H1 (cell line): ENCODE results near the gene SLC22A31. TPM values are rescaled to one million over a fixed set of nuclear protein-coding genes. Genes with fewer than 3 reads are reported as not detected.
A peak's percentile ranks its signal among the peaks of the same experiment; 100 is the strongest.

Experiments used
- CTCF ChIA-PET: fragments of 300-600 bp; sonication (Branson Sonifier 250); formaldehyde crosslinking; loops from one replicate; lab custom pipeline; 2021; ENCODE audit not compliant: partially characterized antibody; lab: Charles Lee
- POLR2A ChIA-PET: fragments of 300-600 bp; sonication (Branson Sonifier 250); formaldehyde crosslinking; loops from one replicate; lab custom pipeline; 2021; ENCODE audit warnings: inconsistent platforms; ENCODE audit not compliant: partially characterized antibody; lab: Charles Lee
- DNase-seq, 2 experiments: peaks; one replicate each; pipeline versions ENCODE4 v3.0.0 to v3.0.0-alpha.2; 2010 to 2022; ENCODE audit warnings: low spot score in 2 of 2, low read depth in 1 of 2, mixed read lengths in 1 of 2
- FAIRE-seq: peaks from 2 replicates; lab custom pipeline; 2011; peaks lifted over from hg19 to GRCh38; lab: Jason Lieb, UNC
- H2AFZ ChIP-seq: 2 replicates; pipeline ENCODE4 v1.8.1; 2012; ENCODE audit warnings: low read length, inconsistent platforms
- H2AK5ac ChIP-seq: 2 replicates; pipeline ENCODE4 v1.6.1; 2013; ENCODE audit warnings: low read depth, low read length
- H2BK120ac ChIP-seq: replicated peaks from 2 replicates; pipeline ENCODE3; 2013; ENCODE audit warnings: low read depth, low read length, inconsistent platforms
- H2BK12ac ChIP-seq: 2 replicates; pipeline ENCODE4 v1.6.1; 2013; ENCODE audit warnings: low read depth, low read length
- H2BK15ac ChIP-seq: 2 replicates; pipeline ENCODE4 v1.6.1; 2013; ENCODE audit warnings: low read length
- H2BK20ac ChIP-seq: 2 replicates; pipeline ENCODE4 v1.6.1; 2013; ENCODE audit warnings: low read length
- H2BK5ac ChIP-seq: 2 replicates; pipeline ENCODE4 v1.6.1; 2013; ENCODE audit warnings: low read depth, low read length
- H3K14ac ChIP-seq: 2 replicates; pipeline ENCODE4 v1.6.1; 2013; ENCODE audit warnings: inconsistent platforms; ENCODE audit not compliant: insufficient read length
- H3K18ac ChIP-seq: 2 replicates; pipeline ENCODE4 v1.6.1; 2013; ENCODE audit warnings: low read length; ENCODE audit errors: extremely low read depth
- H3K23ac ChIP-seq: 2 replicates; pipeline ENCODE4 v1.6.1; 2013; ENCODE audit warnings: inconsistent platforms; ENCODE audit not compliant: insufficient read length
- H3K23me2 ChIP-seq: 2 replicates; pipeline ENCODE4 v1.6.1; 2013; ENCODE audit warnings: low read depth, low read length
- H3K27ac ChIP-seq: 2 replicates; pipeline ENCODE4 v1.6.1; 2011; ENCODE audit warnings: low read depth, low read length, inconsistent platforms
- H3K27me3 ChIP-seq, 4 experiments: replicated peaks in 1 of 4; 1 replicate in 1 of 4; 2 replicates in 3 of 4; pipeline versions ENCODE4 v1.6.1 to v1.8.1; 2011 to 2013; ENCODE audit warnings: low read length in 3 of 4, mild to moderate bottlenecking in 3 of 4, inconsistent platforms in 2 of 4, mixed read lengths in 2 of 4, moderate library complexity in 1 of 4; ENCODE audit not compliant: control insufficient read depth in 3 of 4, insufficient read depth in 3 of 4; ENCODE audit errors: extremely low read depth in 1 of 4
- H3K36me3 ChIP-seq, 4 experiments: 2 replicates each; pipeline versions ENCODE4 v1.6.1 to v1.8.1; 2011 to 2013; ENCODE audit warnings: mild to moderate bottlenecking in 4 of 4, low read length in 3 of 4, moderate library complexity in 2 of 4, control low read depth in 1 of 4, inconsistent platforms in 1 of 4; ENCODE audit not compliant: insufficient read depth in 4 of 4, control insufficient read depth in 2 of 4
- H3K4ac ChIP-seq: replicated peaks from 2 replicates; pipeline ENCODE3; 2013; ENCODE audit warnings: low read length, low read depth, mixed read lengths, inconsistent platforms; ENCODE audit not compliant: insufficient read length
- H3K4me1 ChIP-seq, 4 experiments: replicated peaks in 1 of 4; 1 replicate in 1 of 4; 2 replicates in 3 of 4; pipeline versions ENCODE4 v1.6.1 to v1.8.1; 2011 to 2013; ENCODE audit warnings: low read length in 3 of 4, inconsistent platforms in 2 of 4, mixed read lengths in 1 of 4; ENCODE audit not compliant: insufficient read depth in 4 of 4, control insufficient read depth in 3 of 4
- H3K4me2 ChIP-seq, 2 experiments: 2 replicates each; pipeline versions ENCODE4 v1.6.1 to v1.8.1; 2011 to 2013; ENCODE audit warnings: low read depth in 2 of 2, low read length in 2 of 2, control low read depth in 1 of 2, inconsistent platforms in 1 of 2, mild to moderate bottlenecking in 1 of 2; ENCODE audit not compliant: insufficient read depth in 1 of 2
- H3K4me3 ChIP-seq, 4 experiments: fragments of 200-600, 300-600 bp in 1 of 4; sonication (generic), shearing (Covaris generic), sonication (Bioruptor Twin) in 1 of 4; 2 replicates each; pipeline versions ENCODE4 v1.5.1 to v1.8.1; 2011 to 2016; ENCODE audit warnings: low read length in 4 of 4, low read depth in 3 of 4, control low read depth in 2 of 4, inconsistent platforms in 2 of 4, mild to moderate bottlenecking in 2 of 4, mixed read lengths in 1 of 4, moderate library complexity in 1 of 4; ENCODE audit not compliant: insufficient read depth in 2 of 4; ENCODE audit errors: extremely low read depth in 1 of 4
- H3K56ac ChIP-seq: replicated peaks from 2 replicates; pipeline ENCODE3; 2013; ENCODE audit warnings: low read depth, mild to moderate bottlenecking, mixed read lengths, low read length, inconsistent platforms; ENCODE audit not compliant: insufficient read length
- H3K79me1 ChIP-seq: 2 replicates; pipeline ENCODE4 v1.6.1; 2013; ENCODE audit warnings: low read depth, low read length, control low read depth
- H3K79me2 ChIP-seq, 2 experiments: 2 replicates each; pipeline versions ENCODE4 v1.6.1 to v1.8.1; 2012 to 2013; ENCODE audit warnings: low read length in 2 of 2, mild to moderate bottlenecking in 2 of 2, inconsistent platforms in 1 of 2; ENCODE audit not compliant: insufficient read depth in 2 of 2, control insufficient read depth in 1 of 2
- H3K9ac ChIP-seq, 4 experiments: replicated peaks in 1 of 4; 1 replicate in 1 of 4; 2 replicates in 3 of 4; pipeline versions ENCODE4 v1.6.1 to v1.8.1; 2011 to 2013; ENCODE audit warnings: low read depth in 3 of 4, low read length in 3 of 4, control low read depth in 2 of 4, mild to moderate bottlenecking in 2 of 4, moderate library complexity in 2 of 4, inconsistent platforms in 1 of 4; ENCODE audit errors: extremely low read depth in 1 of 4
- H3K9me3 ChIP-seq, 2 experiments: 2 replicates each; pipeline versions ENCODE4 v1.6.1 to v1.8.1; 2012 to 2013; ENCODE audit warnings: mild to moderate bottlenecking in 2 of 2, moderate library complexity in 2 of 2, control low read depth in 1 of 2, inconsistent platforms in 1 of 2, low read depth in 1 of 2, low read length in 1 of 2, mixed read lengths in 1 of 2; ENCODE audit not compliant: insufficient read depth in 2 of 2
- H4K20me1 ChIP-seq, 2 experiments: replicated peaks in 1 of 2; 2 replicates each; pipeline versions ENCODE3 to v1.8.1; 2011 to 2013; ENCODE audit warnings: inconsistent platforms in 2 of 2, low read length in 2 of 2, mild to moderate bottlenecking in 1 of 2; ENCODE audit not compliant: insufficient read depth in 2 of 2, control insufficient read depth in 1 of 2
- H4K5ac ChIP-seq: 2 replicates; pipeline ENCODE4 v1.6.1; 2013; ENCODE audit warnings: low read length, low read depth, mixed read lengths, inconsistent platforms; ENCODE audit not compliant: insufficient read length
- H4K8ac ChIP-seq: 2 replicates; pipeline ENCODE4 v1.8.0; 2013; ENCODE audit warnings: mild to moderate bottlenecking, moderate library complexity, low read length, inconsistent platforms; ENCODE audit not compliant: insufficient read depth; ENCODE audit errors: extremely low read depth
- H4K91ac ChIP-seq: replicated peaks from 2 replicates; pipeline ENCODE3; 2013; ENCODE audit warnings: low read length, mixed read lengths, inconsistent platforms; ENCODE audit not compliant: insufficient read length
- BRCA1 ChIP-seq: IDR thresholded peaks from 2 replicates; pipeline ENCODE4 v1.6.1; 2012; ENCODE audit warnings: low read depth, low read length, improper control_type of control experiment
- CBX5 ChIP-seq: fragments of 300-800, 300-1000 bp; sonication (generic); IDR thresholded peaks from 2 replicates; pipeline ENCODE4 v1.7.1; 2016; ENCODE audit warnings: antibody characterized with exemption, low read length, low read depth
- CREB1 ChIP-seq: IDR thresholded peaks from 2 replicates; pipeline ENCODE4 v1.6.1; 2012; ENCODE audit warnings: inconsistent platforms
- EGR1 ChIP-seq: IDR thresholded peaks from 2 replicates; pipeline ENCODE4 v1.6.1; 2011; ENCODE audit warnings: low read depth, low read length, borderline replicate concordance
- MAFK ChIP-seq: IDR thresholded peaks from 2 replicates; pipeline ENCODE4 v1.6.1; 2012; ENCODE audit warnings: low read depth, mild to moderate bottlenecking, improper control_type of control experiment, low read length
- POLR2AphosphoS5 ChIP-seq: IDR thresholded peaks from 2 replicates; pipeline ENCODE4 v1.6.1; 2011; ENCODE audit warnings: low read depth, low read length
- RNF2 ChIP-seq: fragments of 200-900, 300-1000 bp; sonication (generic); IDR thresholded peaks from 2 replicates; pipeline ENCODE4 v1.7.1; 2016; ENCODE audit warnings: borderline replicate concordance, low read depth, mild to moderate bottlenecking, antibody characterized with exemption, low read length; ENCODE audit not compliant: poor library complexity, severe bottlenecking; ENCODE audit errors: missing control alignments
- SAP30 ChIP-seq: fragments of 300-600 bp; sonication (generic); IDR thresholded peaks from 2 replicates; pipeline ENCODE4 v1.7.1; 2012; ENCODE audit warnings: low read length, moderate library complexity, mild to moderate bottlenecking, inconsistent platforms; ENCODE audit not compliant: insufficient read depth, insufficient replicate concordance
- SP4 ChIP-seq: IDR thresholded peaks from 2 replicates; pipeline ENCODE4 v1.6.1; 2012; ENCODE audit warnings: low read length, inconsistent platforms
- SUZ12 ChIP-seq: fragments of 200-600 bp; sonication (generic); IDR thresholded peaks from 2 replicates; pipeline ENCODE4 v1.6.1; 2012; ENCODE audit warnings: mild to moderate bottlenecking, inconsistent platforms, low read length, moderate library complexity, mixed read lengths
- WGBS, 2 experiments: shearing (Covaris generic) in 1 of 2; methylation state at CpG; one replicate each; pipeline versions ENCODE4 v1.1.6 to v1.1.7; 2013 to 2015; ENCODE audit warnings: low lambda C conversion rate in 2 of 2, mixed read lengths in 2 of 2, inconsistent platforms in 1 of 2, low coverage in 1 of 2, missing lambda C conversion rate in 1 of 2; ENCODE audit not compliant: insufficient replicate concordance in 2 of 2, insufficient coverage in 1 of 2, insufficient read length in 1 of 2; ENCODE audit errors: extremely low coverage in 1 of 2, missing lambda C conversion rate in 1 of 2; 5-methylcytosine and 5-hydroxymethylcytosine counted together
- polyA plus RNA-seq, 7 experiments: library from polyadenylated mRNA; depleted of rRNA in 3 of 7; stranded (reverse) in 5 of 7; unstranded in 2 of 7; fragments of >200 nt in 5 of 7; fragments of 200-250 nt in 2 of 7; gene quantifications; 1 replicate in 5 of 7; 2 replicates in 1 of 7; 4 replicates in 1 of 7; pipeline versions ENCODE4 v1.2.1 to v1.2.3, GENCODE V29; 2011 to 2013; ENCODE audit warnings: missing spikeins in 2 of 7, mixed read lengths in 2 of 7
- total RNA-seq: library from RNA; stranded (reverse); fragmentation: NEBNext Ultra II Directional; extraction: Animal tissue kit (Norgen Biotek cat#: 25700); gene quantifications from 2 replicates; pipeline ENCODE4 v1.2.1, GENCODE V29; 2021
- TF ChIP-seq, protein P1 (sequence below): IDR thresholded peaks from 2 replicates; pipeline ENCODE4 v1.6.1; 2011; ENCODE audit warnings: low read length, improper control_type of control experiment

The SLC22A31 gene
- total and polyA plus RNA-seq, 2 of the 8 experiments (the other 6 are each of a cell fraction or from before 2014, with no cell fraction given), result 7.7 to 10.6 TPM

DNA sequence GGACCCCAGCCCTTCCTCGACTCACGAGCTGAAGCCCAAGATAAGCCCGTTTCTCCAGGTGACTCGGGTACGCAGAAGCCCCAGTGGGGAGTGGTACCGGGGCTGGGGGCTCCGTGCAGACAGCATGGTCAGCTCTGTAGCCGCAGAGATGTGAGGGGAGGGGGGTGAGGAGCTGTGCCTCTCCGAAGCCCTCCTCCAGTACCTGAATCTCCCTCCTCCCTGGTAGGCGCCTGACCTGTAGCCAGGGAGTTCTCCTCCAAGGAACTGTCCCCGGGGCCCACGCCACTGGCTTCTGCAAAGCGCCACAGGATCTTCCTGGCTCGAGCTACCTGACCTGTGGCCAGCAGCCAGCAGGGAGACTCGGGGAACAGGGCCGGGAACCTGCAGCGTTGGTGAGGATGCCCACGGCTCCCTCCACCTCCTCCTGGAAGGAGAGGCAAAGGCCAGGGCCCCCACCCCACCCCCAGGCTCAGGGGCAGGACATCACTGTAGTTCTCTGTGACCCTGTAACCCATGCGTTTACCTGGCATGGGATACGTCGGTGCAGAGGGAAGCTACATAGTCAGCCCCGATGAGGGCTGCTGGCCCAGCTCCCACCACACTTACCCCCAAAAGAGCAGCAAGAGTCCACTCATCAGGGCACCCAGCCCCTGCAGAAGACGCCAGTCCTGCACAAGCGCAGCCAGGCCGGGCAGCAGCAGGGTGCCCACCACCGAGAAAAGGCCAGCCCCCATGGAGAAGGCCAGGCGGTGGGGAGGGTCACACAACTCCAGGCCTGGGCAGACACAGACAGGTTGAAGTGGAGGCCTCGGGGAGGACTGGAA lies 1.7 kb downstream of the SLC22A31 start:
- ChIA-PET CTCF (interaction anchor here (0.7 to 1.9 kb wide), 5 partner anchors 12 to 280 kb away, joined by 3 to 6 read pairs (median 4); partner anchors contain the start of gene CDH15), POLR2A (interaction anchor here (1.4 to 3.1 kb wide), 2 partner anchors 24 to 389 kb away, joined by 4 to 13 read pairs; no protein-coding TSS in a partner anchor)
- WGBS, 2 experiments, result 91% methylated on average over 21 of the region's 28 CpGs; no CpG with 5 or more reads in 1 of the 2 experiments
- H3K14ac ChIP-seq, result no peak overlapping the region
- peak in 1 of 2 experiments; percentile 45 for DNase-seq
- no peak overlapping the region for H4K5ac ChIP-seq
- H2BK5ac ChIP-seq, result no peak overlapping the region
- H3K18ac ChIP-seq, result no peak overlapping the region
- no peak overlapping the region for H2AFZ ChIP-seq
- no peak overlapping the region for H3K56ac ChIP-seq
- no peak overlapping the region for H2BK20ac ChIP-seq
- no peaks in the 10 kb centered on the region for H3K79me1 ChIP-seq
- H2BK15ac ChIP-seq, result no peak overlapping the region
- no peak overlapping the region for H4K91ac ChIP-seq
- H2BK120ac ChIP-seq, result no peak overlapping the region
- H3K23ac ChIP-seq, result no peak overlapping the region
- H3K79me2 ChIP-seq, result no peaks in the 10 kb centered on the region
- H3K36me3 ChIP-seq, result no peaks in the 10 kb centered on the region
- no peak for FAIRE-seq
- no peak overlapping the region for H3K27ac ChIP-seq
- H3K27me3 ChIP-seq, result peaks cover 11 to 35% (median 26%) of the 10 kb centered on the region in 4 experiments
- H3K4me2 ChIP-seq, result no peak overlapping the region
- H3K23me2 ChIP-seq, result peaks cover 10% of the 10 kb centered on the region; the same call in 1 of the 2 replicates
- H2BK12ac ChIP-seq, result no peak overlapping the region
- H3K4me3 ChIP-seq, result no peak overlapping the region
- H3K4me1 ChIP-seq, result peaks cover 0 to 12% (median 8%) of the 10 kb centered on the region in 4 experiments; a peak in 5 of 7 replicates
- H2AK5ac ChIP-seq, result 0 out of 2 replicates have a peak overlapping the region, but pooled peaks have one; percentile 6
- H4K20me1 ChIP-seq, result peaks cover 2 to 7% of the 10 kb centered on the region in 2 experiments
- no peak overlapping the region for H4K8ac ChIP-seq
- H3K4ac ChIP-seq, result no peak overlapping the region
- H3K9ac ChIP-seq, result no peak overlapping the region
- H3K9me3 ChIP-seq, result no peaks in the 10 kb centered on the region
- no peak for TF ChIP-seq MAFK
- no peak for TF ChIP-seq SUZ12
- no peak for TF ChIP-seq POLR2AphosphoS5
- TF ChIP-seq SAP30, result no peak
- TF ChIP-seq, protein P1, sequence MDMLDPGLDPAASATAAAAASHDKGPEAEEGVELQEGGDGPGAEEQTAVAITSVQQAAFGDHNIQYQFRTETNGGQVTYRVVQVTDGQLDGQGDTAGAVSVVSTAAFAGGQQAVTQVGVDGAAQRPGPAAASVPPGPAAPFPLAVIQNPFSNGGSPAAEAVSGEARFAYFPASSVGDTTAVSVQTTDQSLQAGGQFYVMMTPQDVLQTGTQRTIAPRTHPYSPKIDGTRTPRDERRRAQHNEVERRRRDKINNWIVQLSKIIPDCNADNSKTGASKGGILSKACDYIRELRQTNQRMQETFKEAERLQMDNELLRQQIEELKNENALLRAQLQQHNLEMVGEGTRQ, result no peak
- no peak for TF ChIP-seq CREB1
- TF ChIP-seq SP4, result no peak
- no peak for TF ChIP-seq EGR1
- no peak for TF ChIP-seq RNF2
- TF ChIP-seq CBX5, result no peak
- TF ChIP-seq BRCA1, result no peak
